DMS53 treated with DMSO at 0.1 percent for 48 hours (cell line): ENCODE measurements around the gene CTXN1.

ENCODE experiments used
- DNase-seq: peaks from one replicate; lab custom pipeline; 2025; ENCODE audit not compliant: unreplicated experiment; lab: John Stamatoyannopoulos, UW

Gene CTXN1

GRCh38 chr19:7877249-7877836 lies 48.6 kb downstream of the CTXN1 start:
- DNase-seq, result no peak

GRCh38 chr19:7874897-7875273 lies 51.0 kb downstream of the CTXN1 start:
- DNase-seq, result no peak
